Fibroblast of the aortic adventitia (primary cell): ENCODE measurements around the gene STXBP2. TPM values are rescaled to one million over a fixed set of nuclear protein-coding genes. Genes with fewer than 3 reads are reported as not detected.

ENCODE experiments used
- DNase-seq: peaks from one replicate; pipeline ENCODE4 v3.0.0-alpha.2; 2010; ENCODE audit warnings: low read depth
- H3K4me3 ChIP-seq: 2 replicates; pipeline ENCODE4 v1.5.1; 2011; ENCODE audit warnings: low read depth, mild to moderate bottlenecking, control low read depth, low read length, moderate library complexity
- total RNA-seq: library from RNA; depleted of rRNA; stranded (reverse); fragments of >200 nt; gene quantifications from 2 replicates; pipeline ENCODE4 v1.2.3, GENCODE V29; 2012; ENCODE audit warnings: low replicate concordance
- TF ChIP-seq, protein P1 (sequence below): IDR thresholded peaks from 2 replicates; pipeline ENCODE4 v1.5.1; 2011; ENCODE audit warnings: mild to moderate bottlenecking, low read length, control low read depth, inconsistent platforms; ENCODE audit not compliant: insufficient read depth

The STXBP2 gene
- total RNA-seq, 1 donor, result 0.90 TPM

DNA sequence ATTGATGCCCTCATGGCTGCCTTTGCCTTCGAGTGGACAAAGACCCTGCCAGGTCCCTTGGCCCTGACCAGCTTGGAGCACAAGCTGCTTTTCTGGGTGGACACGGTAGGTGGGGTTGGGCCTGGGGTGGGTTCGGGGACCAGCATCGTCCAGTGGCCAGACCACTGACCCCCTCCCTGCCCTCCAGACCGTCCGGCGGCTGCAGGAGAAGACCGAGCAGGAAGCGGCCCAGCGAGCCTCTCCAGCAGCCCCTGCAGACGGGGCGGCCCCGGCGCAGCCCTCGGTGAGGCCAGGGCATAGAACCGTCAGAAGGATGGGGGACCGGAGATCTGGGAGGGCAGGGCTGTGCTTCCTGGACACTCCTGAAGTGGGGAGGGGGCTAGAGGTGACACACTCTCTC is 30.6 kb upstream of the STXBP2 start:
- TF ChIP-seq, protein P1, sequence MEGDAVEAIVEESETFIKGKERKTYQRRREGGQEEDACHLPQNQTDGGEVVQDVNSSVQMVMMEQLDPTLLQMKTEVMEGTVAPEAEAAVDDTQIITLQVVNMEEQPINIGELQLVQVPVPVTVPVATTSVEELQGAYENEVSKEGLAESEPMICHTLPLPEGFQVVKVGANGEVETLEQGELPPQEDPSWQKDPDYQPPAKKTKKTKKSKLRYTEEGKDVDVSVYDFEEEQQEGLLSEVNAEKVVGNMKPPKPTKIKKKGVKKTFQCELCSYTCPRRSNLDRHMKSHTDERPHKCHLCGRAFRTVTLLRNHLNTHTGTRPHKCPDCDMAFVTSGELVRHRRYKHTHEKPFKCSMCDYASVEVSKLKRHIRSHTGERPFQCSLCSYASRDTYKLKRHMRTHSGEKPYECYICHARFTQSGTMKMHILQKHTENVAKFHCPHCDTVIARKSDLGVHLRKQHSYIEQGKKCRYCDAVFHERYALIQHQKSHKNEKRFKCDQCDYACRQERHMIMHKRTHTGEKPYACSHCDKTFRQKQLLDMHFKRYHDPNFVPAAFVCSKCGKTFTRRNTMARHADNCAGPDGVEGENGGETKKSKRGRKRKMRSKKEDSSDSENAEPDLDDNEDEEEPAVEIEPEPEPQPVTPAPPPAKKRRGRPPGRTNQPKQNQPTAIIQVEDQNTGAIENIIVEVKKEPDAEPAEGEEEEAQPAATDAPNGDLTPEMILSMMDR, result no peak
- H3K4me3 ChIP-seq, result no peak overlapping the region
- DNase-seq, result no peak

DNA sequence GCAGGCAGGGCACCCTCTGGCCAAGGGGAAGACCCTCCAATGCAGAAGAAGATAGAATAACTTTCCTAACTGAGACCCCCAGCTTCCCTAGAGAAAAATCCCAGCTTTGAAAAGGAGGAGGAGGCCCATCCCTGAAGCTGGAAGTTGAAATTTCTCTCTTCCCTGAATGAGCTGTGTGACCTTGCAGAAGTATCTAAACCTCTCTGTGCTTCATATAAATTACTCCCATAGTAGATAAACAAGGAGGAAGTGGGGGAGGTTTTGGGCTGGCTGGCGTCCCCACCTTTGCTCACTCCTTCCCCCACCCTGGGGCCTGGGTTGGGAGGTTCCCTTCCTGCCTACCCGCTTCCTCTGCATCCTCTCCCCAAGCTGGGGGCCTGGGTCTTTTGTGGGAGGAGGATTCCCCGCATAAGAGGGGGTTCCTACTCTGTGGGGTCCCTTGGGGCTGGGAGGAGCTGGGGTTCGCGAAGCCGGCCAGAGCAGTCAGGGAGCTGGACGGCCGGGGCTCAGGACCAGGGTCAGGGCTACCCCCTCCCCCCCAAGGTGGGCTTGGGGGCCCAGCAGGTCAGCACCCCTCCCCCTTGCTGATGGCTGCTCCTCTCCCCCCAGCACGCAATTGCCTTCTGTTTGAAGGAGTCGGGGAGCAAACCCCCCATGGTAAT is 29.6 kb upstream of the STXBP2 start:
- TF ChIP-seq, protein P1, result no peak
- H3K4me3 ChIP-seq, result no peak overlapping the region
- no peak for DNase-seq

DNA sequence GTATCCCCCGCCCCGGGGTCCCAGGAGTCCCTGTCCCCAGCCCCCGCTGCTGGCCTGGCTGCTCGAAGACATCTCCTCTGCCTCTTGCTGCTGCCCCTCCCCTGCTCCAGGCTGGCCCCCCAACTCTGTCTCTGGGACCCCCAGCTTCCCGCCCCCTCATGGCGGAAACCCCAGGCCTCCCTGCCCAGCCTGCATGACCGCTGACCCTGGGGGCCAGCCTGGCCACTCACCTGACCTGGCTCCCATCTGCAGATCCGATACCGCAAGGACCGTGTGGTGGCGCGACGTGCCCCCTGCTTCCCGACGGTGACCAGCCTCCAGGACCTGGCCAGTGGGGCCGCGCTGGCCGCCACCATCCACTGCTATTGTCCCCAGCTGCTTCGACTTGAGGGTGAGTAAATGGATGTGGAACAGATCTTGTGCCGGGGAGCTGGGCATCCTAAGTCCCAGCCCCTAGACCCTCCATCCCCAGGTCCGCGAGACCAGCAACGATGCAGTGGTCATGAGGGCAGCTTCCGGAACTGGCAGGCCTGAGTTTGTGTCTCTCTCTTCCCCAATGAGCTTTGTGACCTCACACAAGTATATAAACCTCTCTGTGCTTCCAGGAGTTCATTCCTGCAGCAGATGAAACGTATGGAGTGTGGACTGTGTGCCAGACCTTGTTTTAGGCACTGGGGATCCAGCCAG is 28.9 kb upstream of the STXBP2 start:
- DNase-seq, result no peak
- TF ChIP-seq, protein P1, result no peak

DNA sequence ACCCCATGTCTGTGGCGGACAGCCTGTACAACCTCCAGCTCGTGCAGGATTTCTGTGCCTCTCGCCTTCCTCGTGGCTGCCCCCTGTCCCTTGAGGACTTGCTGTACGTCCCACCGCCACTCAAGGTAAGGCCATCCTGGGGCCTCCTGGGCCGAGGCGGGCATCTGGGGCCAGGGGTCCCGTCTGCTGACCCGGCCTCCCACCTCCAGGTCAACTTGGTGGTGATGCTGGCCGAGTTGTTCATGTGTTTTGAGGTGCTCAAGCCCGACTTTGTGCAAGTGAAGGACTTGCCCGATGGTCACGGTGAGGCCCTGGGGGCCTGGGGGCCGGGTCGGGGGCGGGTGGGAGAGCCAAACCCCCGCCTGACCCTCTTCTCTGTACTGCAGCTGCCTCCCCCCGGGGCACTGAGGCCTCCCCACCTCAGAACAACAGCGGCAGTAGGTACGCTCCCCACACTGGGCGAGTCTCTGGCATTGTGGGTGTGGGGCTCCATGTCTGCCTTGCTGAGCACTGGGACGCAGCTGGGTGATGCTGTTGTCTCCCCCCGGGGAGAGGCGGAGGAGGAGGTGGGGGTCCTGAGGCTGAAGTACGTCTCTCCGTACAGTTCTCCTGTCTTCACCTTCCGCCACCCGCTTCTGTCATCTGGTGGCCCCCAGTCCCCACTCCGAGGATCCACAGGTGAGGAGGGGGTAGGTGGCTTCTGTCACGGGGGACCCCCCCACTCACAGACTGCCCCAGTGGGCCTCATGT is 26.2 kb upstream of the STXBP2 start:
- TF ChIP-seq, protein P1, result no peak
- DNase-seq, result no peak
- no peak overlapping the region for H3K4me3 ChIP-seq

More for the DNA sequence above, 28.9 kb upstream of the STXBP2 start:
- H3K4me3 ChIP-seq, result no peak overlapping the region

DNA sequence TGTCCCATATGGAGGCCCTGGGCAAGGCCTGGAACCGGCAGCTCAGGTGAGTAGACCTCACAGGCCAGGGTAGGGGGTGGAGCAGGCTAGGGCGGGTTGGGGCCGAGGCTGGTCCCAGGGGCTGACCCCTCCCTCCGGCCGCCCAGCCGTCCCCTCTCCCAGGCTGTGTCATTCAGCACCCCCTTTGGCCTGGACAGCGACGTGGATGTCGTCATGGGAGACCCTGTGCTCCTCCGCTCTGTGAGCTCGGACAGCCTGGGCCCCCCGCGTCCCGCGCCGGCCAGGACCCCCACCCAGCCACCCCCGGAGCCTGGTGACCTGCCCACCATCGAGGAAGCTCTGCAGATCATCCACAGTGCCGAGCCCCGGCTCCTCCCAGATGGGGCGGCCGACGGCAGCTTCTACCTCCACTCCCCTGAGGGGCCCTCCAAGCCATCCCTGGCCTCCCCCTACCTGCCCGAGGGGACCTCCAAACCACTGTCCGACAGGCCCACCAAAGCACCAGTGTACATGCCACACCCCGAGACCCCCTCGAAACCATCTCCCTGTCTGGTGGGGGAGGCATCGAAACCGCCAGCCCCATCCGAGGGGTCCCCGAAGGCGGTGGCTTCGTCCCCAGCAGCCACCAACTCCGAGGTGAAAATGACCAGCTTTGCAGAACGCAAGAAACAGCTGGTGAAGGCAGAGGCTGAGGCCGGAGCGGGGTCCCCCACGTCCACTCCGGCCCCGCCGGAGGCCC is 25.2 kb upstream of the STXBP2 start:
- DNase-seq, result no peak
- TF ChIP-seq, protein P1, result no peak
- no peak overlapping the region for H3K4me3 ChIP-seq
